Measurements from ENCODE around the gene CTBP2.

CTBP2 gene

GRCh38 chr10:125054216-125054615 is 106.1 kb downstream of the CTBP2 start:
- DNase-seq (ENCODE audit: low spot score): no peak
- no peak for TF ChIP-seq CTCF (IDR thresholded peaks at IDR 0.05; ENCODE audit: extremely low read depth, missing control alignments)

GRCh38 chr10:125052146-125052545 is 108.2 kb downstream of the CTBP2 start:
- TF ChIP-seq CTCF (IDR thresholded peaks at IDR 0.05; ENCODE audit: extremely low read depth, missing control alignments): no peak
- no peak for DNase-seq (ENCODE audit: low spot score)

- TF ChIP-seq CTCF (IDR thresholded peaks at IDR 0.05; ENCODE audit: extremely low read depth, missing control alignments): no peak
- no peak for DNase-seq (ENCODE audit: low spot score)
Observed at GRCh38 chr10:125050383-125050782, 110.0 kb downstream of the CTBP2 start.

GRCh38 chr10:125049216-125049881 is 111.0 kb downstream of the CTBP2 start:
- no peak for TF ChIP-seq CTCF (IDR thresholded peaks at IDR 0.05; ENCODE audit: extremely low read depth, missing control alignments)
- DNase-seq (ENCODE audit: low spot score): no peak

GRCh38 chr10:125048094-125048864 is 112.1 kb downstream of the CTBP2 start:
- peak; percentile 84 for TF ChIP-seq CTCF (IDR thresholded peaks at IDR 0.05; ENCODE audit: extremely low read depth, missing control alignments)
- DNase-seq (ENCODE audit: low spot score): peak; percentile 81

- no peak for TF ChIP-seq CTCF (IDR thresholded peaks at IDR 0.05; ENCODE audit: extremely low read depth, missing control alignments)
- DNase-seq (ENCODE audit: low spot score): no peak
Observed at GRCh38 chr10:125043841-125044658, 116.3 kb downstream of the CTBP2 start.

Measured in GM20000 (cell line).